Right lung (tissue), 10 donors: ENCODE data around the gene ZNF879. TPM values are rescaled to one million over a fixed set of nuclear protein-coding genes. Genes with fewer than 3 reads are reported as not detected.

ENCODE experiments used
- DNase-seq, 2 donors: peaks; one replicate each; pipeline ENCODE4 v3.0.0-alpha.2; 2013
- long read RNA-seq, 8 donors: transcript quantifications; one replicate each; lab custom pipeline, GENCODE V29; 2026
- polyA plus RNA-seq, 5 donors: library from polyadenylated mRNA; unstranded; fragments of 120-200 nt; gene quantifications; one replicate each; pipeline versions ENCODE4 v1.2.1 to v1.2.3, GENCODE V29; 2013; ENCODE audit warnings: inconsistent platforms in 1 of 5, low replicate concordance in 1 of 5; ENCODE audit not compliant: insufficient read length in 5 of 5, insufficient read depth in 1 of 5

ZNF879 gene
- 1 to 10 TPM; 5.3 to 6.6 (median 5.5) TPM for polyA plus RNA-seq
- long read RNA-seq, donor 1, partial matches to known transcripts, result 0 of 4 reads
- long read RNA-seq, donor 1, other reads (novel, unspliced or antisense), result 0 of 4 reads
- long read RNA-seq, donor 2, result 0 reads
- long read RNA-seq, donor 3, partial matches to known transcripts, result 0 of 2 reads
- long read RNA-seq, donor 3, other reads (novel, unspliced or antisense), result 0 of 2 reads
- long read RNA-seq, donor 4, result 0 reads
- long read RNA-seq, donor 5, partial matches to known transcripts, result 0 of 1 reads
- long read RNA-seq, donor 5, other reads (novel, unspliced or antisense), result 0 of 1 reads
- long read RNA-seq, donor 6, partial matches to known transcripts, result 0 of 2 reads
- long read RNA-seq, donor 6, other reads (novel, unspliced or antisense), result 0 of 2 reads
- long read RNA-seq, donor 7, partial matches to known transcripts, result 0 of 1 reads
- long read RNA-seq, donor 7, other reads (novel, unspliced or antisense), result 0 of 1 reads
- long read RNA-seq, donor 8, partial matches to known transcripts, result 0 of 1 reads
- long read RNA-seq, donor 8, other reads (novel, unspliced or antisense), result 0 of 1 reads

- peak; percentile 94 to 95 for DNase-seq
Observed at GRCh38 chr5:179023528-179024189, at the start of gene ZNF879. Gene ZNF879, plus strand, starts transcription at chr5:179023804. Its CDS starts 1,201 bp downstream, at chr5:179025005.

- DNase-seq, result no peak
Observed at GRCh38 chr5:178981381-178981780, 42.2 kb upstream of the ZNF879 start.

GRCh38 chr5:178982941-178983340, 40.7 kb upstream of the ZNF879 start:
- no peak for DNase-seq

GRCh38 chr5:178983728-178984127, 39.9 kb upstream of the ZNF879 start:
- no peak for DNase-seq

GRCh38 chr5:178984145-178985072, 39.2 kb upstream of the ZNF879 start:
- no peak for DNase-seq

GRCh38 chr5:178986326-178986960, 37.2 kb upstream of the ZNF879 start:
- no peak for DNase-seq

GRCh38 chr5:178988436-178989220, 35.0 kb upstream of the ZNF879 start:
- no peak for DNase-seq

- DNase-seq, result no peak
Observed at GRCh38 chr5:178989311-178989710, 34.3 kb upstream of the ZNF879 start.

- DNase-seq, result no peak
Observed at GRCh38 chr5:178990491-178990890, 33.1 kb upstream of the ZNF879 start.

GRCh38 chr5:178991190-178992145, 32.1 kb upstream of the ZNF879 start:
- DNase-seq, result no peak

GRCh38 chr5:178992291-178992895, 31.2 kb upstream of the ZNF879 start:
- no peak for DNase-seq

- DNase-seq, result no peak
Observed at GRCh38 chr5:178993236-178993765, 30.3 kb upstream of the ZNF879 start.

GRCh38 chr5:178993955-178994579, 29.5 kb upstream of the ZNF879 start:
- no peak for DNase-seq

GRCh38 chr5:178994580-178995340, 28.8 kb upstream of the ZNF879 start, which contains the start of gene GRM6:
Gene GRM6, minus strand, starts transcription at chr5:178995320. Its CDS starts 376 bp downstream, at chr5:178994944.
- DNase-seq, result no peak

GRCh38 chr5:178995341-178995690, 28.3 kb upstream of the ZNF879 start:
- no peak for DNase-seq

- no peak for DNase-seq
Observed at GRCh38 chr5:178996156-178996555, 27.4 kb upstream of the ZNF879 start.

GRCh38 chr5:178997191-178997590, 26.4 kb upstream of the ZNF879 start:
- no peak for DNase-seq
